Amniotic epithelial cell (primary cell): ENCODE measurements around the gene MOXD1.
"Not testable (repeated sequence)": the region's sequence is repeated elsewhere in the genome, so short reads cannot be mapped to it uniquely, and the experiment has no call there.

Source experiments
- DNase-seq: peaks from one replicate; pipeline ENCODE4 v3.0.0-alpha.2; 2010; ENCODE audit warnings: low read depth

Gene MOXD1

GRCh38 chr6:132354517-132355167, 46.6 kb downstream of the MOXD1 start:
- DNase-seq = peak; percentile 44

GRCh38 chr6:132351986-132352385, 49.3 kb downstream of the MOXD1 start:
- DNase-seq = not testable (repeated sequence)

- no peak for DNase-seq
These were observed 53.0 kb downstream of the MOXD1 start for GRCh38 chr6:132348231-132348630.

- peak; percentile 6 for DNase-seq
These were observed 56.5 kb downstream of the MOXD1 start for GRCh38 chr6:132344811-132345210.

- no peak for DNase-seq
These were observed 59.6 kb downstream of the MOXD1 start for GRCh38 chr6:132341646-132342045.

- DNase-seq = no peak
These were observed 66.8 kb downstream of the MOXD1 start for GRCh38 chr6:132334521-132334885.

GRCh38 chr6:132333639-132334520, 67.4 kb downstream of the MOXD1 start:
- DNase-seq = peak; percentile 97

GRCh38 chr6:132330759-132331158, 70.5 kb downstream of the MOXD1 start:
- no peak for DNase-seq

GRCh38 chr6:132322398-132322797, 78.9 kb downstream of the MOXD1 start:
- peak; percentile 81 for DNase-seq

- peak; percentile 86 for DNase-seq
These were observed 81.3 kb downstream of the MOXD1 start for GRCh38 chr6:132320007-132320406.

- peak; percentile 34 for DNase-seq
These were observed 84.3 kb downstream of the MOXD1 start for GRCh38 chr6:132316970-132317369.

- DNase-seq = no peak
These were observed 86.8 kb downstream of the MOXD1 start for GRCh38 chr6:132314432-132314831.

- DNase-seq = no peak
These were observed 90.4 kb downstream of the MOXD1 start for GRCh38 chr6:132310921-132311320.

- not testable (repeated sequence) for DNase-seq
These were observed 91.1 kb downstream of the MOXD1 start for GRCh38 chr6:132310151-132310550.

- no peak for DNase-seq
These were observed 96.4 kb downstream of the MOXD1 start for GRCh38 chr6:132304891-132305305.

GRCh38 chr6:132300323-132300949, 100.8 kb downstream of the MOXD1 start:
- peak; percentile 58 for DNase-seq

GRCh38 chr6:132298344-132298949, 102.8 kb downstream of the MOXD1 start:
- peak; percentile 54 for DNase-seq

- peak; percentile 30 for DNase-seq
These were observed 111.5 kb downstream of the MOXD1 start for GRCh38 chr6:132289756-132290155.

GRCh38 chr6:132287101-132287500, 114.2 kb downstream of the MOXD1 start:
- DNase-seq = no peak

- no peak for DNase-seq
These were observed 114.8 kb downstream of the MOXD1 start for GRCh38 chr6:132286298-132287019.

GRCh38 chr6:132285004-132285780, 116.1 kb downstream of the MOXD1 start:
- DNase-seq = no peak
